ENCODE results near the gene NMRK1. TPM values are rescaled to one million over a fixed set of nuclear protein-coding genes. Genes with fewer than 3 reads are reported as not detected.
A peak's percentile ranks its signal among the peaks of the same experiment; 100 is the strongest.

The NMRK1 gene
- total RNA-seq, 4 donors from 2014 or later, result 13.6 to 42.6 (median 24.0) TPM

GRCh38 chr9:75046725-75047345 is 41.1 kb downstream of the NMRK1 start:
- TF ChIP-seq, protein P1, sequence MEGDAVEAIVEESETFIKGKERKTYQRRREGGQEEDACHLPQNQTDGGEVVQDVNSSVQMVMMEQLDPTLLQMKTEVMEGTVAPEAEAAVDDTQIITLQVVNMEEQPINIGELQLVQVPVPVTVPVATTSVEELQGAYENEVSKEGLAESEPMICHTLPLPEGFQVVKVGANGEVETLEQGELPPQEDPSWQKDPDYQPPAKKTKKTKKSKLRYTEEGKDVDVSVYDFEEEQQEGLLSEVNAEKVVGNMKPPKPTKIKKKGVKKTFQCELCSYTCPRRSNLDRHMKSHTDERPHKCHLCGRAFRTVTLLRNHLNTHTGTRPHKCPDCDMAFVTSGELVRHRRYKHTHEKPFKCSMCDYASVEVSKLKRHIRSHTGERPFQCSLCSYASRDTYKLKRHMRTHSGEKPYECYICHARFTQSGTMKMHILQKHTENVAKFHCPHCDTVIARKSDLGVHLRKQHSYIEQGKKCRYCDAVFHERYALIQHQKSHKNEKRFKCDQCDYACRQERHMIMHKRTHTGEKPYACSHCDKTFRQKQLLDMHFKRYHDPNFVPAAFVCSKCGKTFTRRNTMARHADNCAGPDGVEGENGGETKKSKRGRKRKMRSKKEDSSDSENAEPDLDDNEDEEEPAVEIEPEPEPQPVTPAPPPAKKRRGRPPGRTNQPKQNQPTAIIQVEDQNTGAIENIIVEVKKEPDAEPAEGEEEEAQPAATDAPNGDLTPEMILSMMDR (IDR thresholded peaks at IDR 0.05), result no peak
- ATAC-seq (ENCODE audit: low FRiP score), result no peak
- DNase-seq (ENCODE audit: low spot score), result no peak

DNA sequence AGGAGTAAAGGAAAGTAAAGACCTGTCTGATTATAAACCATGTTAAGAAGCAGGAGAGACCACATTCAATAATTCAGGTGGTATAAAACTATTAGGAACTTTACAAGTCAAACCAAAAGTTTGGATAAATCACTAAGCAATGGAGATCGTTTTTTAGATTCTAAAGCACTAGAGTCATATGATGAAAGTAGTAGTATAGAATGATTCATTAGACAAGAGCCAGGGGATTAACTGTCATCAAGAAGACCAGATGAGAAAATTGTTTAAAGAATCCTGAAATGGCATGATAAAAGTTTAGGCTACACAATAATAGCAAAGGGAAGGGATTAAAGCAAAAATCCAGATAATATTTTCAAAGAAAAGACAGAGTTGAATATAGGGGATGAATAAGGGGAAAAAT is 46.9 kb downstream of the NMRK1 start:
- DNase-seq (ENCODE audit: low spot score) (no peak), ATAC-seq (ENCODE audit: low FRiP score) (no peak)
- TF ChIP-seq, protein P1 (IDR thresholded peaks at IDR 0.05), result no peak

DNA sequence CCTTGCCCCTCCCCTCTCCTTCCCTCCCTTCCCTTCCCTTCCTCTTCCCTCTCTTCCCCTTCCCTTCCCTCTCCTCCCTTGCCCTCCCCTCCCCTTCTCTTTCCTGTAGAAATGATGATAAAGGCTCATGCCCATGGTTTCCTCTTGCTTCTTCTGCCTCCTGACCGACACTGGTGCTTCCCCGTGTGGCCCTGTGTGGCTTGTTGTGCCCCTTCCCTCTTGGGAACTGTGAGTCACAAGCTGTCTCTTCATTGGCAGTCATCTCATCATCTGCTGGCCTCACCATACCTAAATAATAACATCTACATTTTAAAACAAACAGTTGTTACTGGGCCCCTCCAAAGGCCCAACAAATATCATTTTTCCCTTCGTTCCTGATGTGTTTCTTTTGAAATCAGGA is 48.2 kb downstream of the NMRK1 start:
- DNase-seq (ENCODE audit: low spot score) (no peak), ATAC-seq (ENCODE audit: low FRiP score) (no peak)
- TF ChIP-seq, protein P1 (IDR thresholded peaks at IDR 0.05), result no peak

- TF ChIP-seq, protein P1 (IDR thresholded peaks at IDR 0.05), result no peak
- peak; percentile 78 for ATAC-seq (ENCODE audit: low FRiP score)
- no peak for DNase-seq (ENCODE audit: low spot score)
Observed at GRCh38 chr9:75039009-75039408, 48.9 kb downstream of the NMRK1 start.

GRCh38 chr9:75036793-75037192 is 51.2 kb downstream of the NMRK1 start:
- TF ChIP-seq, protein P1 (IDR thresholded peaks at IDR 0.05), result no peak
- ATAC-seq (ENCODE audit: low FRiP score) (no peak), DNase-seq (ENCODE audit: low spot score) (no peak)

- TF ChIP-seq, protein P1 (IDR thresholded peaks at IDR 0.05), result no peak
- no peak for DNase-seq (ENCODE audit: low spot score)
- ATAC-seq (ENCODE audit: low FRiP score), result no peak
Observed at GRCh38 chr9:75033791-75034473, 54.0 kb downstream of the NMRK1 start.

Measured in omental fat pad (tissue), 4 donors.